GM19324 (cell line): ENCODE measurements around the gene BAHCC1.

ENCODE experiments used
- ATAC-seq: cut with Tn5 transposase; IDR thresholded peaks from one replicate; pipeline ENCODE4 v1.9.1; 2021; ENCODE audit warnings: mild to moderate bottlenecking, moderate library complexity; ENCODE audit not compliant: unreplicated experiment, low FRiP score

The BAHCC1 gene

GRCh38 chr17:81396278-81396721 lies 1.0 kb downstream of the BAHCC1 start:
- ATAC-seq, result no peak

GRCh38 chr17:81396722-81397313 lies 1.6 kb downstream of the BAHCC1 start:
- ATAC-seq, result no peak

DNA sequence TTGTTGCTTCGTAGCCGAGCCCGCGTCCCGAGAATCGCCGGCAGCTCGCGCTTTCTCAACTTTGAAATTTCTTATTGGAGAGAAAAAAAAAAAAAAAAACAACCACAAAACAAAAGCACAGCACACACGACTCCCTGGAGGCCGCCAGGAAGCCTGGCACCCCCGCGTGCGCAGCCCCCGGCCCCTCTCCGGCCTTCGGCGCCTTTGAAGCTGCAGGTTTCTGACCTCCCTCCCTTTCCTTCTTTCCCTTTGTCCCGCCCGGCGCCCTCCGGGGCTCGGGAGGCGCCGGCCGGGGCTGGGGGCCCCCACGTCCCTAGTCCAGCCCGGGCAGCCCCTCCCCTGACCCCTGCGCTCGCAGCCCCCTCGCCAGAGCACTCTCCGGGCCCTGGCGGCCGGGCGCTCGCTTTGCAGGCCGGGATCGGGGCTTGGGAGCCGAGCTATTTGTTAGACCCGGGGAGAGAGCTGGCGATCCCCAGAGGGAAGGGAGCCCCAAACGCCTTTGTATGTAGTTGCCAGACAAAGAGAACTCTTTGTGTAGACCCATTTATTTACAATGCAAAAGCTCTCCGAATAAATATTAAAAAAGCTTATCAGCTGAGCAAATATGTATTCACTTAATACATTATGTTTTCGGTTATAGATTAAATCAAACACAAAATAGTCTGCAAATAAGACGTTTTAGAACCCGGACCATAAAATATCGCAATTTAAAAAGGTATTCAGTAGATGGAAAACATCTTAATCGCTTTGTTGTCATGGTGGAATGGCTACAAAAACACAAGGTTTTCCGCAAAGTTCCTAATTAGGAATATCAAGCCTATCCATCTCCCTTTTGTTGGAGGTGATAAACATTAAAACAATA lies 2.3 kb downstream of the BAHCC1 start:
- no peak for ATAC-seq

DNA sequence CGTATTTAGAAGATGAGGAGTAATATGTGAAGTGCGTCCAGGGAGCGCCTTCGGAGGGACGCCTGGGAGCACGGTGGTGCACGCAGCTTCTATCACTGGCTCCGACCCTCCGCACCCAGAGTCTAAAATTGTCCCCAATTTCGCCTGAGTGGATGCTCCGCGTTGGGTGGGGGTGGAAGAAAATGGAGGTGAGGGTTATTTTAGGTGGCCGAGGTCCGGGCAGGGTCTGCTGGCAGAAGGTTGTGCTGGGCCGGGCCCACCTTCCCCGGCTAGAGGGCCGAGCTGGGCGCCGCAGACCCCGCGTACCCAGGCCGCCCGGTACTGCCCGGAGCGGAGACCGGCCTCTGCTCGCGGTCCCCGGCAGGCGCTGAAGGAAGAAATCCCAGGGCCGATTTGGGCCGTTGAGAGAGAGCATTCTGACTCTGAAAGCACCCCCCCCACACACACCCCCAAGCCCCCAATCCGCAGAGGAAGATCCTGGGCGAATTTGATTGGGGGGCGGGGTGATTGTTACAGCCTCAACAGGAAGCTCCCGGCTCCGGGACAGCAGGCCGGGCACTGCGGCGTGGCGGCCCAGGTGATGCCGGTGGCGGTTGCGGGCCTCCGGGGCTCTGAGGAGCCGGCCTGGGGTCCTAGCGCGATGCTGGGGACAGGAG lies 3.0 kb downstream of the BAHCC1 start:
- ATAC-seq, result no peak

- no peak for ATAC-seq
Observed at GRCh38 chr17:81398832-81399411, 3.7 kb downstream of the BAHCC1 start.

GRCh38 chr17:81399481-81400153 lies 4.4 kb downstream of the BAHCC1 start:
- ATAC-seq, result no peak

DNA sequence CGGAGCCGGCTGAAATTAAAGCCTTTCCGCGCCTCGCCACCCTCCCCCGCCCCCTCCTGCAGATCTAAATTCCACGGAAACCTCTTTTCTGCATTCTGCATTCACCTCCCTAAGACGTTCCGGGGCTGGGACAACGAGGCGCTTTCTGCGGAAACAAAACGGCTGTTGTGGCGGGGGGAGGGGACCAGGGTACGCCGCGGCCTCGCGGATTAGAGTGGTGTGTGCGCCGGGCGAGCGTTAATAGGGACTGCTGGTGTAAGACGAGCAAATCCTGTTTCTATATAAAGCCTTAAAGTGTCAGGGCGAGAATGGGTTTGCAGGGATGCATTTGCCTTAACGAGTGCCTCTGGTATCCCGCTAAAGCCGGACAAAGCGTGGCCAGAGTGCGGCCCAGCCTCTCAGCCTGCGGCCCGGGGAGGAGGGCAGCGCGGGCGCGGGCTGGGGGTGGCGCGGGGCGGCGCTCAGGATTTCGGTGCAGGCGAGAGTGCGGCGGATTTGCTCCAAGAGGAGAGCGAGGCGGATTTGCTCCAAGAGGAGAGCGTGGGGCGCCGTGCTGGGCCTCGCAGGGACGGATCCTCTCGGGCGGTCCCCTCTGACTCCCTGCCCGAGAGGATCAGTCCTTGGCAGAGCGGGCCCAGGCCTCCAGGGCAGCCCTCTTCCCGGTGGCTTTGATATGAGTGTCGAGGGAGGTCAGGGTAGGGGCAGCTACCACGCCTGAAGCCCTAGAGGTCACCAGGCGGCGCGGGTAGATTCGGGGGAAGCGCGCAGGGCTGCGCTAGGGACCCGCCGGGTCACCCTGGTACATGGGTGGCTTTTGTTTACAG lies 5.1 kb downstream of the BAHCC1 start:
- ATAC-seq, result no peak

GRCh38 chr17:81400996-81401722 lies 5.9 kb downstream of the BAHCC1 start:
- ATAC-seq, result no peak

- no peak for ATAC-seq
Observed at GRCh38 chr17:81401723-81402529, 6.7 kb downstream of the BAHCC1 start.

GRCh38 chr17:81402530-81402941 lies 7.3 kb downstream of the BAHCC1 start:
- ATAC-seq, result no peak

DNA sequence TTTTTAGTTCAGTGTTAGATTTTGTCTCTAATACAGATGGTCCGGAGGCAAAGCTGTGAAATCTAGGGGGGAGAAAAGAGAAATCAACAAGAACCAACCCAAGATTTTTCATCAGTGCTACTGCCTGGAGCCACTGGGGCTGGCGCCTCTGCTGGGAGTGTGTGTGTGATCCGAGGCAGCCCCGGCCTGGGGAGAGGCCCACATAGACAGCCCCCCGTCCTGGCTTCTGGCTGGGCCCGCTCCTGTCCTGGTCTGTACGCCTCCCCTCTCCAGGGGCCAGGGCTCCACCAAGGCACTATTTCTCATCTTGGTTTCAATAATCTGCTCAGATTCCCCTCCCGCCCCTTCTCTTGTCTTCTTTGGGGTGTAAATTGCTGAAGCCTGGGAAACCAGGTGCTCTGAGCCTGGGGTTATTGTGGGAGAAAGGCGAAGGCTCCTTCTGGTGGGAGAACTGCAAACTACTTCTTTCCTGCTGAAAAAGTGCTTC lies 7.8 kb downstream of the BAHCC1 start:
- ATAC-seq, result no peak

DNA sequence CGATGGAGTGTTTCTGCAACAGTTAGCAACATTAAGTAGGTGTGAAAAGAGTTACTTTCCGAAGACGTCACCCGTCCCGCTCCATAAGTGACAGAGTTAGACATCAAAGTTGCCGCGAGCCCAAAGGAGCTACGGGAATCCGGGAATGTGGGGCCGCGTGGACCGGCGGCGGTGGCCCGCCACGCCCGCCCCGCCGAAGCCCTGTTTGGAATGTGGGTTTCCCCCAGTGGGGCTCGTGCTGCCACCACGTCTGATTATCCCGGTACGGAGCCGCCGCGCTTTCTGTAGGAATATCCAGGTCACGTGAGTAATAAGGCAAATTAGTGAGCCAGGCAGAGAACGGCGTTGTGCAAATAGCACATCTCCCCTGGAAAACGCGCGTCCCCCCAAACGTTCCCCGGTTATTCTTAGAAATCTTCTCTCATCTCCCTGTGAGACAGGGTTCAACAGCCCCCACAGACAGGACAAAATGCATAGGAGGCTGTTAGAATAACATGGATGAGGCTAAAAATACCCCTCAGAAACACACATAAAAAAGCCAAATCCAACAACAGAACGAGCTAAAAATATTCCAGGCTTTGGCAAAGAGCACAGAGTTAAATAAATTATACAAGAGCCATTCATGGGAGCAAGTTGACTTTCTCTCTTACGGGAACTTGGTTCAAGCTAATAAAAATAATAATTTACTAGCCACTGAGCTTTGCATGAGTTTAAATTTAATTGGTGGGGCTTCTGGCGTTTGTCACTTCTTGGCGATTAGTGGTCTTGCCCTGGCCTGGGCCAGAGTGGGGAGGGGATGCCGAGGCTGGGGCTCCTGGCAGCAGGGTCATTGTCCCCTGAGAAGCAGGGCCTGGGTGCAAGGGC lies 8.6 kb downstream of the BAHCC1 start:
- ATAC-seq, result no peak

- ATAC-seq, result no peak
Observed at GRCh38 chr17:81404558-81405165, 9.4 kb downstream of the BAHCC1 start.

DNA sequence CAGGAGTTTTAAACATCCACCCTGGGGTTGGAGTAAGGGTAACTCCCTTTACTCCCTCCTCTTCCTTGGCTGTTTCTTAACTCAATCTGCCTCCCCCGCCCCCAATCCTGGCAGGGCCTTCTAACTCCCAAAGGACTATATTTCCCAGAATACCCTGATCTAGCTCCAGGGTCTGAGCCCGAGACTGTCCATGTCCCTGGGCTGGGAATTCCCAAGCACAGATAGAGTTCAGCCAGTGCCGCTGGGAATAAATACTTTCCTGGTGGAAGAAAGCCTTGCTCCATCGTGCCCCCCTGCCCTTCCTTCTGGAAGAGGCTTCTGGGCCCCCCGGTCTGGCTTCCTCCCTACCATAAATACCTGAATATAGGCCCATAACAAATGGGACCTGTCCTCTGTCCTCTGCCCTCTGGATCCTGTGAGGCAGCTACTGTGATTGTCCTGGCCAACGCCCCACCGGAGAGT lies 10.2 kb downstream of the BAHCC1 start:
- ATAC-seq, result no peak

GRCh38 chr17:81406117-81406953 lies 11.1 kb downstream of the BAHCC1 start:
- no peak for ATAC-seq

GRCh38 chr17:81408049-81408448 lies 12.8 kb downstream of the BAHCC1 start:
- ATAC-seq, result no peak
